HG02943 (cell line): ENCODE data around the gene FRMD6.
"Not testable (repeated sequence)": the region's sequence is repeated elsewhere in the genome, so short reads cannot be mapped to it uniquely, and the experiment has no call there.

Source experiments
- ATAC-seq: cut with Tn5 transposase; IDR thresholded peaks from one replicate; pipeline ENCODE4 v1.9.1; 2021; ENCODE audit warnings: mild to moderate bottlenecking, low read depth, moderate library complexity; ENCODE audit not compliant: unreplicated experiment

The FRMD6 gene

DNA sequence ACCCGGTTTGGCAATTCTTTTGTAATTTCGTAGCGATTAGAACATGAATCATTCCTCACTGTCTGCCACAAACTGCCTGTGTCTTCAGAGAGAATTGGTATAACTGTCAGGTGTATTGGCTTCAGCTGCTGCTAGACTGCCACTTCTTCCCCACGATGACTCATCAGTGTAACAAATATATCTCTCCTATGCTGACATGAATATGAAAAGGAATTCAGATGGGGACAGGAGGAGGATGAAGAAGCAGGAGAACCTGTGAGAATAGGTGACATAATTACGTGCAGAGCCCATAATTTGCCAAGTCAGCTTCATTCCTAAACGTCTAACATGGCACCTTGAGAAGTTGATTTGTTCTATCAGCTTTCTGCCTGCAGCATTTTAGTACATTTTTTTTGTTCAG, 64.9 kb downstream of the FRMD6 start:
- no peak for ATAC-seq

DNA sequence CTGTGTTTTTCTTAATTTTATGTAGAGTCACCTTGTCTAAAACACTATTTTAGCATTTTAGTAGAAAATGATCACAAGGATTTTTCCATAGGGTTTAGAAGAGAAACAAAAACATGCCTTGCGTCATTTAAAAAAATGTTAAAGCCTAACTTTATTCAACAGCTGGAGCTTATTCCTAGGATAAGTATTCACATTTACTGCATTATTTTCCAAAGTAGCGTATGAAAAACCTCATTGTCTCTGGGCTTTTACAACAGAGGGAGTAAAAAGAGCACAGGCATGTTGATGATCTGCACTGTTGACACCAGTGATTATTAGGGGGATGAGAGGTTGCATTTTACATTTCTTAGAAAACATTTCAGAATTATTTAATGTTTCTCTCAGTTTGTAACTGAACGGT, 66.1 kb downstream of the FRMD6 start:
- no peak for ATAC-seq

GRCh38 chr14:51719955-51720354, 68.2 kb downstream of the FRMD6 start:
- ATAC-seq = no peak

GRCh38 chr14:51723990-51724389, 72.3 kb downstream of the FRMD6 start:
- ATAC-seq = no peak

DNA sequence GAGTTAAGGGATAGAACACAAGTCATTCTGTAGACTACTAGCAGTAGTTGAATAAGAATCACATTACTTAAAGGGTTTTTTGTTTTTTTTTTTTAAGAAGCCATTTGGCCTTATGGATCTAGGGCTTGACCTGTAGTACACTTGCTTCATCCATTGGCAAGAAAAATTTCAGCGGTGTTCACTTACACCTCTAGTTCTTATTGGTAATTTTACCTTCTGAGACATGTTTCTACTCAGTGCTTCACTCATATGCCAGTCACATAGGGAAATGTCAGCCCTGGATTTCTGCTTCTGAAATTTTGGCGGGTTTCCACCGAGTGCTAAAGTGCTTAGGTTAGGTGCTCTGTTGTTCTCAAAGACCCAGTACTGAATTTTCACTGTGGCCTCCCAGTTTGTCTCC, 72.9 kb downstream of the FRMD6 start:
- no peak for ATAC-seq

DNA sequence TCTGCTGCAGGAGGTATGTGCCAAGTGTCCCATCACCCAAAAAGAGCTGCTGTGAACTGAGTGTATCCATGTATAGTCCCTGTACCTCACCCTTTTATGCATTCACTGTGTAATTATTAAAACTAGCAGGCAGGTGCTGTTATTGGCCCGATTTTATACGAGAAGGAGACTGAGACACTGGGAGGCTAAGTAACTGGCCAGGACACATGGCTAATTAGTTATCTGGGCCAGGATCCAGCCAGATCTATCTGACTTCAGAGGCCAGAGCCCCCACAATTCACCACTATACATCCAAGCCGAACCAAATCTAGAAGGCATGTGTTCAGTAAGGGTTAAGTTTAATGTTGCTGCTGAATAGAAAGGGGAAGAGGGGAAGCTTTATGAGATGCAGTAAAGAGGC, 73.4 kb downstream of the FRMD6 start:
- no peak for ATAC-seq

- ATAC-seq = no peak
Measured at GRCh38 chr14:51726166-51726899, 74.6 kb downstream of the FRMD6 start.

DNA sequence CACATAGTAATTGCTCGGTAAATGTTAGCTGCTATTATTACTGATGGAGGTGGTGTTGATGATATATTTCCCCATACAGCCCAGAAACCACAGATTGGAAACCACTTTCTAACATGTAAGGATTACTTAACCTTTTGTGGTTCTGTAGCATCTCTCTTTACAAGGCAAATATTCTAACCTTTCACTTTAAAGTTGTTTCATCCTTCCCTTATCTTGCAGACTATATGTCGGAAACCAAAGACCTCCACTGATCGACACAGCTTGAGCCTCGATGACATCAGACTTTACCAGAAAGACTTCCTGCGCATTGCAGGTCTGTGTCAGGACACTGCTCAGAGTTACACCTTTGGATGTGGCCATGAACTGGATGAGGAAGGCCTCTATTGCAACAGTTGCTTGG, 75.8 kb downstream of the FRMD6 start:
- no peak for ATAC-seq

DNA sequence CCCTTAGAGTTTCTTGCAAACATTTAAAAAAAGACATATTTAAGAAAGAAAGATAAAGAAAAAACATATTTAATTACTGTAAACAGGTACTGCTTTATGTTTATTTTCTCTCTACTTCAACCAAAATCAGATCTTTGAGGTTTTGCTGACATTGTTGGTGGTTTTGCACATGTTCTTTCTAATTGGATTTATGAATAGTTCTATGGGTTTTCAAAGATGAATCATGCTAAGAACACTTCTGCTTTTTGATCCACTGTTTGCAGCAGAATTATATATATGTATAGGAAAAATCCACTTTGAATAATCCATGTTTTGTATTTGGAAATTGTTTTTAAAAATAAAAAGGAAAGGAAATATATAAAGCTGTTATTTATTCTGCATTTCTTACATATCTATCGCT, 78.4 kb downstream of the FRMD6 start:
- no peak for ATAC-seq

GRCh38 chr14:51730684-51731083, 79.0 kb downstream of the FRMD6 start:
- ATAC-seq = no peak

DNA sequence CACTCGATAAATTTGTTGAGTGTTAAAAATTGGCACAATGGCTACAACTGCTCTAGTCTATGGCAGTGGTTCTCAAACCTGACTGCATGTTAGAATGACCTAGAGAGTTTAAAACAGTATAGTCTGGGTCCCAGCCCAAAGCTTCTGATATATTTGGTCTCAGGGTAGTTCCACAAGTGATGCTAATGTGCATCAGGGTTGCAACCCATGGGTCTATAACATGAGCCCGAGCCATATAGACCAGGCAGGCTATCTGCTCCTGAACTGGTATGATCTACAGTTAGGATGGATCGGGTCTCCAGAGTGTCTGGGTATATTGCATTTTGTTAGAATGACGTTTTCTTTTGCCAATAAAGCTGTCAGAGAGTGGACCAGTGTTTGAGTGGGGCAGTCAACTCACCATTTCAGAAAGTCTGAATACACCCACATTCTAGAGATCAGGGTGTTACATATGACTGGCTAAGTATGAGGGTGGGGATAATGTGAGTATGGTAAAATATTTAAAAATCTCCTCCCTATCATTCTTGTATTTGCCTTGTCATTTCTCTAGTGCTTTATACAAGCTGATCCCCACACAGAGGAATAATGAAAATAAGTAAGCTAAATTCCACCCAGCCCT, 80.9 kb downstream of the FRMD6 start:
- no peak for ATAC-seq

GRCh38 chr14:51733147-51733546, 81.4 kb downstream of the FRMD6 start:
- ATAC-seq = no peak

GRCh38 chr14:51735851-51736250, 84.1 kb downstream of the FRMD6 start:
- no peak for ATAC-seq

DNA sequence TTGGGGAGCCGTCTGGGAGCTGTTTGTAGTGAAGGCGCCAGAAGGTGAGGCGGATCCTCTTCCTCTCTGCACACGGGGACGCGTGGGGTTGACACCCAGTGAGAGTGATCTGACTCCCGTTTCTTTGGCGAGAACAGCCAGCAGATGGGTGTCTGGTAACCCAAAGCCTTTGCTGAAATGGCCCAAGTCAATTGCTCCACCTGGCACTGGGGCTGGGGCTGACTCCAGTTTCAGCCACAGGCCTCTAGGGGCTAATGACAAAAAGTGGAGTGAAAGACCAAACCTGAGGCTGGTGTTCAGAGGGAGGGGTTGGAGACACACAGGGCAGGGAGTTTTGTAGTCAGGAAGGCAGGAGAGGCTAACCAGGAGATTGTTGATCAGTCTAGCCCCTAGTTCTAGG, 87.0 kb downstream of the FRMD6 start:
- peak; percentile 77 for ATAC-seq

- no peak for ATAC-seq
Measured at GRCh38 chr14:51743588-51744000, 91.9 kb downstream of the FRMD6 start.

DNA sequence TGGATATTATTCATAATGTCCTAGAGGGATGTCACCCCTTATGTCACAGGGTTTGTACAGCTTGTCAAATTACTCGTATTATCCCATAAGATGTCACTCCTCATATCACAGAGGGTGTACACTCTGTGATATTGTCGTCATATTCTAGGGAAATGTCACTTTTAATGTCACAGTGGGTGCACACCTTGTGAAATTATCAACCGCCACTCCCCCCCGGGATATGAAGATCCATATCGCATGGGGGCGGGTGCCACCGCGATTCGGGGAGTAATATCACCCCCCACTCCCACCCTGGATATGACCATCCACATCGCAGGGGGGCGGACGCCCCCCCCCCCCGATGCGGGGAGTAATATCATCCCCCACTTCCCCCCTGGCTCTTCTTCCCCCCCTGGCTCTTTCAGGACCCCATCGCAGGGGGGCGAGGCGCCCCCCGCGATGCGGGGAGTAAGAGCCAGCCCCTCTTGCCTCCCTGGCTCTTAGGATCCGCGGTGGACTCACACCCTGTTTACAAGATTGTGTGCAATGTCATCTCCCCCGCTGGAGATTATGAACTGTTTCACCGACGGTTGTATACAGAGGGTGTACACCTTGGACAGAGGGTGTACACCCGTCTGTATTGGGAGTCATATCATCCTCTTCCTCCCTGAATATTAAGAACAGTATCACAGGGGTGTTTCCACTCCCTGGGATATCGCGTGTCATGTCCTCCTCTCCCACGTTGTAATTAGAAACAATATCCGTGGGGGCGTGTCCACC, 92.8 kb downstream of the FRMD6 start:
- ATAC-seq = no peak

DNA sequence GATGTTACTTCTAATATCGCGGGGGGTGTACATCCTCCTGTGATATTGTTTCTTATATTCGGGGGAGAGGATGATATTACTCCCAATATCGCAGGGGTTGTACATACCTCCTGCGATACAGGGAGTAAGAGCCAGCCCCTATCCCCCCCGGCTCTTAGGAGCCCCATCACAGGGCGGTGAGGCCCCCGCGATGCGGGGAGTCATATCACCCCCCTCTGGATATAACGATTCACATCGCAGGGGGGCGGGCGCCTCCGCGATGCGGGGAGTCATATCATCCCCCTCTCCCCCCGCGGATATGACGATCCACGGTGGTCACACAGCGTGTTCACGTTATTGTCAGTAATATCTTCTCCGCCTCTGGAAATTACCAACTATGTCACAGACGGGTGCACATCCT, 95.1 kb downstream of the FRMD6 start:
- ATAC-seq = not testable (repeated sequence)

GRCh38 chr14:51750542-51750941, 98.8 kb downstream of the FRMD6 start:
- no peak for ATAC-seq

DNA sequence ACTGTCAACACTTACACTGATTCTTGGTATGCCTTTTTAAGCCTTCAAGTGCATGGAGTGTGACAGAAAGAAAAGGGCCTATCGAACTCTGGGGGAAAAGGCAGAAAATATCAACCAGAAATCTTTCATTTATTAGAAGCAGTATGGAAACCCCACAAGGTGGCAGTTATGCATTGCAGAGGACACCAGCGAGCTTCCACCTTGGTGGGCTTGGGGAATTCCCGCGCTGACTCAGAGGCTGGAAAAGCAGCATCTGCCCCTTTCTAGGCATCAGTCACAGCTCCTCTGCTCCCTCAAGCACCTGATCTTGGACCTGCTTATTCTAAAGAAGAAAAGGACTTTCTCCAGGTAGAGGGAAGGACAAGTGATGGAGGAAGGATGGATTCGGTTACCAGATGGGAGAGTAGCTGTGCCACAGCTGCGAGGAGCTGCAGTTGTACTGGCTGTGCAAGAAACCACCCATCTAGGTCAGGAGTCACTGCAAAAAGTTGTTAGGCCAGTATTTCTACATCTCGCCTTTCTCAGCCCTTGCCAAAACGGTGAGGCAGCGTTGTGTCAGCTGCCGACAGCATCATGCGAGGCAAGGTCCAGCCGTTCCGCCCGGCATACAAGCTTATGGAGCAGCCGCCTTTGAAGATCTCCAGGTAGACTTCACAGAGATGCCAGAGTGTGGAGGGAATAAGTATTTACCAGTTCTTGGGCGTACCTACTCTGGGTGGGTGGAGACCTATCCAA, 100.1 kb downstream of the FRMD6 start:
- not testable (repeated sequence) for ATAC-seq

GRCh38 chr14:51757756-51758155, 106.0 kb downstream of the FRMD6 start:
- not testable (repeated sequence) for ATAC-seq

- no peak for ATAC-seq
Measured at GRCh38 chr14:51759950-51760349, 108.2 kb downstream of the FRMD6 start.
